Osteocyte (in vitro differentiated cells): ENCODE results near the gene COL4A6. TPM values are rescaled to one million over a fixed set of nuclear protein-coding genes. Genes with fewer than 3 reads are reported as not detected.

ENCODE experiments used
- DNase-seq: peaks from one replicate; pipeline ENCODE4 v3.0.0; 2021; ENCODE audit warnings: mixed read lengths; ENCODE audit not compliant: unreplicated experiment; ENCODE audit errors: extremely low spot score
- H3K27ac Mint-ChIP-seq: one replicate; pipeline ENCODE4 v1.8.0; 2021; ENCODE audit warnings: mild to moderate bottlenecking, mixed read lengths; ENCODE audit not compliant: unreplicated experiment
- H3K27me3 Mint-ChIP-seq: one replicate; pipeline ENCODE4 v1.8.0; 2021; ENCODE audit warnings: mixed read lengths; ENCODE audit not compliant: unreplicated experiment
- H3K36me3 Mint-ChIP-seq: one replicate; pipeline ENCODE4 v1.8.0; 2021; ENCODE audit warnings: mixed read lengths; ENCODE audit not compliant: unreplicated experiment
- H3K4me1 Mint-ChIP-seq: one replicate; pipeline ENCODE4 v1.8.0; 2021; ENCODE audit warnings: mixed read lengths; ENCODE audit not compliant: unreplicated experiment
- H3K4me3 Mint-ChIP-seq: one replicate; pipeline ENCODE4 v1.8.0; 2021; ENCODE audit warnings: mild to moderate bottlenecking, moderate library complexity, mixed read lengths; ENCODE audit not compliant: unreplicated experiment
- H3K9me3 Mint-ChIP-seq: one replicate; pipeline ENCODE4 v1.8.0; 2021; ENCODE audit warnings: mixed read lengths; ENCODE audit not compliant: unreplicated experiment
- total RNA-seq: library from RNA; stranded (reverse); gene quantifications from 2 replicates; pipeline ENCODE4 v1.2.1, GENCODE V29; 2021
- TF ChIP-seq, protein P1 (sequence below): fragments of 200-600 bp; sonication (generic); IDR thresholded peaks from 2 replicates; pipeline ENCODE4 v1.5.0; 2021; ENCODE audit warnings: antibody characterized with exemption, mild to moderate bottlenecking, moderate library complexity

The COL4A6 gene
- total RNA-seq, 1 donor from 2014 or later: 36.2 TPM

DNA sequence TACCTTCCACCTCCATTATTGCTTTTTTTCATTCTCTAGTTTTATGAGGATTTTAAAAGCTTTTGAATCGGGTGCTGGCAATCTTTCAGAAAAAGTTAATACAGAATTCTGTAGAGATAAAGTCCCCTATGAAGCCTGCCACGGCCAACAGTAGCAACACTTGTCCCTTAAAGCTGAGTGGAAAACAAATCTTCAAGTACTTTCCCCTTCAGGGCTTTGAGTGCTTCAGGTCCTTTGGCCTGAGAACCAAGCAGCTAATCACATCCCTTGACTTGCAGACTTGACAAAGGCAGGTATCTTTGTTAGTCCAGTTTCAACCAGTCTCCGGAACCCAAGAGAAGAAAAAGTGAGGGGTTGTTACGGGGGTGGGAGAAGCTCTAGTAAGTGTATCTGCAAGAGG is 202.2 kb downstream of the COL4A6 start:
- H3K9me3 Mint-ChIP-seq: no peaks in the 10 kb centered on the region

DNA sequence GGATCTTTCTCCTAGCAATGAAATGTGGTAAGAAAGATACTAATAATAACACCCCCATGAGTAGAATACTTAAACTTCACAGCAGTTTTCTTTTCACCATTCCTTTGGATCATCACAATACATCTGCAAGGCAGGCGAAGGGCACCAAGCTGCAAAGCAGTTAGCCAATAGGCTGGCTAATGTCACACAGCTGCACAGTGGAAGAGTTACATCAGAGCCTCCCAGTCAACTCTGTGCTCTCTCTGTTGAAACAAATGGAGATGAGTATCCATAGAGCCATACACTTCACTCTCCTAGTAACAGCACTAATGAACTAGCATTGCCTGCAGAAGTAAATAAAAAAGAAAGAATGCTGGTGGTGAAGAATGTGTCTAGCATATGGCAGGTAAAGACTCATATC is 207.6 kb downstream of the COL4A6 start:
- H3K36me3 Mint-ChIP-seq: peaks cover 2% of the 10 kb centered on the region
- no peaks in the 10 kb centered on the region for H3K4me1 Mint-ChIP-seq
- H3K27me3 Mint-ChIP-seq: no peaks in the 10 kb centered on the region
- DNase-seq: no peak
- TF ChIP-seq, protein P1, sequence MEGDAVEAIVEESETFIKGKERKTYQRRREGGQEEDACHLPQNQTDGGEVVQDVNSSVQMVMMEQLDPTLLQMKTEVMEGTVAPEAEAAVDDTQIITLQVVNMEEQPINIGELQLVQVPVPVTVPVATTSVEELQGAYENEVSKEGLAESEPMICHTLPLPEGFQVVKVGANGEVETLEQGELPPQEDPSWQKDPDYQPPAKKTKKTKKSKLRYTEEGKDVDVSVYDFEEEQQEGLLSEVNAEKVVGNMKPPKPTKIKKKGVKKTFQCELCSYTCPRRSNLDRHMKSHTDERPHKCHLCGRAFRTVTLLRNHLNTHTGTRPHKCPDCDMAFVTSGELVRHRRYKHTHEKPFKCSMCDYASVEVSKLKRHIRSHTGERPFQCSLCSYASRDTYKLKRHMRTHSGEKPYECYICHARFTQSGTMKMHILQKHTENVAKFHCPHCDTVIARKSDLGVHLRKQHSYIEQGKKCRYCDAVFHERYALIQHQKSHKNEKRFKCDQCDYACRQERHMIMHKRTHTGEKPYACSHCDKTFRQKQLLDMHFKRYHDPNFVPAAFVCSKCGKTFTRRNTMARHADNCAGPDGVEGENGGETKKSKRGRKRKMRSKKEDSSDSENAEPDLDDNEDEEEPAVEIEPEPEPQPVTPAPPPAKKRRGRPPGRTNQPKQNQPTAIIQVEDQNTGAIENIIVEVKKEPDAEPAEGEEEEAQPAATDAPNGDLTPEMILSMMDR: no peak
- H3K4me3 Mint-ChIP-seq: no peak overlapping the region
- no peaks in the 10 kb centered on the region for H3K9me3 Mint-ChIP-seq
- H3K27ac Mint-ChIP-seq: no peak overlapping the region

More for the DNA sequence above, 202.2 kb downstream of the COL4A6 start:
- no peak for DNase-seq
- no peaks in the 10 kb centered on the region for H3K27me3 Mint-ChIP-seq
- no peaks in the 10 kb centered on the region for H3K36me3 Mint-ChIP-seq
- TF ChIP-seq, protein P1: no peak
- H3K4me3 Mint-ChIP-seq: no peak overlapping the region
- H3K4me1 Mint-ChIP-seq: no peaks in the 10 kb centered on the region
- no peak overlapping the region for H3K27ac Mint-ChIP-seq

DNA sequence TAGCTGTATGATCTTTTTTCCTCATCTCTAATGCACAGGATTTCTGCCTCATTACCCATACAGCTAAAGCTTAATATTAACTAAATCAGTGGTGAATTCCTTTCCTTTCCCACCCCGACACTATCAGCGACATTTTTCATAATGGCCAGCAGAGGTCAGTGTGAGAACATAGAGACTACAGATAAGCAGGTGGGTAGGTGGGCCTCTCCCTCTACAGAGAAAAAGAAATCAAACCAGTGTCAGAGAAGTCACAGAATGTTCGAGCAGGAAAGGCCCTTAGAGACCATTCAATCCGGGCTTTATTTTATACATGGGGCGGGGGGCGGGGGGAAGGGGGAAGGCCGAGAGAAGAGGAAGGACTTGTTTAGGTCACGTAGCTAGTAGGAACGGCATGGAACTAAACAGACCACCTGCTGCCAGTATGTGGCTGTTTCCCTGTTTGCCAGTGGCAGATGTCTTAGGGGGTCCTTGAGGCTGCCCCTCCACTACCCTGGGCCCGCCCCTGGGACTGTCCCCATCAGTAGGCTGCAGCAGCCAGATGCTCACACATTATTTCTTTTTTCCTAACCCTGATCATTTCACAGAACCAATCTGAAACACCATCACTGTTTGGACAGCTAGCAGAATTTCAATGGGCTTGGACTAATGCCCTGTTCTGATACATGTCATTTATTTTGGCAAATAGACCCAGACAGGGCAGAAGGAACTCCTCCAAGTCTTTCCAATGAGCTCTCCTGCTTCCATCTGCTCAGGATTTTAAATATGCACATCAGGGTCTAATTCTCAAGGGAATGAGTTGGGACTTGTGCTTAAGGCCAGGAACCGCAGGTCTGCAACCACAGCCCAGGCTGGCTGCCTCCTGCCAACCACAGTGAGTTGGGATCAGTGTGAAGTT is 213.2 kb downstream of the COL4A6 start:
- peak overlapping the region; percentile 45 for H3K4me3 Mint-ChIP-seq
- no peak overlapping the region for H3K27ac Mint-ChIP-seq
- TF ChIP-seq, protein P1: peak; percentile 79
- H3K4me1 Mint-ChIP-seq: peaks cover 11% of the 10 kb centered on the region
- H3K27me3 Mint-ChIP-seq: no peaks in the 10 kb centered on the region
- H3K36me3 Mint-ChIP-seq: peaks cover 2% of the 10 kb centered on the region
- H3K9me3 Mint-ChIP-seq: no peaks in the 10 kb centered on the region
- no peak for DNase-seq

DNA sequence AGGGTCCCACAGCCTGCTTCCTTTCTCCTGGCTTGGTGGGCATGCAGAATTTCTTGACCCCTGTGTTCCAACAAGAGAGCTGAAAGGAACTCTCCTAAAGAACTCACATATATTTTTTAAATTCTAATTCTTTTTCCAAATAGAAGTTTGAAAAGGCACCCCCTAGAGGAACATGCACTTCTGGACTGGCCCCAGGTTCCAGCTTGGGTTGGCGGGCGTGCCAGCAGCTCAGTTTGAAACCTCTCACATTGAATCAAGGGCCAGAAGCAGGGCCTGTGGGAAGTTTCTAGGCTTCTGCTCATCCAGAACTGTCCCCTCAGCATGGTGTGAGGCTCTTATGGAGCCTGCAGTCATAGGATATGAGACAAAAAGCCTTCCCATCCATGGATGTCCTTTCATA is 214.0 kb downstream of the COL4A6 start:
- DNase-seq: no peak
- H3K9me3 Mint-ChIP-seq: no peaks in the 10 kb centered on the region
- peaks cover 11% of the 10 kb centered on the region for H3K4me1 Mint-ChIP-seq
- H3K27ac Mint-ChIP-seq: no peak overlapping the region
- TF ChIP-seq, protein P1: no peak
- no peaks in the 10 kb centered on the region for H3K27me3 Mint-ChIP-seq
- H3K36me3 Mint-ChIP-seq: peaks cover 4% of the 10 kb centered on the region
- H3K4me3 Mint-ChIP-seq: no peak overlapping the region

DNA sequence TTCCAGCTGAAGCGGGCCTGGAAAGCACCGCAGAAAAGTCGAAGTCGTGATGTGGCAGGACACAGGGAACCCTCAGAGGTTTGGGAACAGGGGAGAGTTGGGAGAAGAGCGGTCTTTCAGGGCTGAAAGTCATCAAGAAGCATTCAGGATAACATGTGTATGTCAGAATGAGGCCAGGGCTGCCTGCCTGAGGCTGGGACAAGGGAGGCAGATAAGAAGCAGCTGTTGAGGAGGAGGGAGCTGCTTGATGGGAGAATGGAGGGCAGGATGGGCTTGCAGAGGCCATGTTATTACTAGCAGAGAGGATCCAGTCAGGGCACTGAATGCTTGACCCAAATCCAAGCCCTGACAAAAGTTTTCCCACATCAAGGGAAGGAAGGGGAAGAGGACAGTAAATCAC is 214.6 kb downstream of the COL4A6 start:
- Mint-ChIP-seq H3K27me3 (no peaks in the 10 kb centered on the region), H3K27ac (no peak overlapping the region), H3K36me3 (peaks cover 2% of the 10 kb centered on the region), H3K4me1 (peaks cover 11% of the 10 kb centered on the region), H3K9me3 (no peaks in the 10 kb centered on the region), H3K4me3 (no peak overlapping the region)
- no peak for DNase-seq
- TF ChIP-seq, protein P1: no peak
